CD4-positive, CD25-positive, alpha-beta regulatory T cell (primary cell): Measurements from ENCODE around the gene DUSP21. TPM values are rescaled to one million over a fixed set of nuclear protein-coding genes. Genes with fewer than 3 reads are reported as not detected.

Experiments
- ATAC-seq, 2 donors: fragments of 150-1000 bp; cut with Tn5 transposase; one replicate each; pipeline ENCODE4 v1.10.0; 2021; ENCODE audit warnings: low read depth in 2 of 2, moderate number of reproducible peaks in 2 of 2, moderate library complexity in 1 of 2
- DNase-seq, 3 donors: peaks; one replicate each; pipeline versions ENCODE4 v3.0.0 to v3.0.0-alpha.2; 2012 to 2022; ENCODE audit warnings: mixed read lengths in 1 of 3
- H3K27ac ChIP-seq: one replicate; pipeline ENCODE4 v1.7.0; 2013; ENCODE audit warnings: mild to moderate bottlenecking, low read length; ENCODE audit not compliant: insufficient read depth, poor library complexity, severe bottlenecking
- H3K27me3 ChIP-seq: one replicate; pipeline ENCODE4 v1.7.0; 2013; ENCODE audit warnings: low read length; ENCODE audit not compliant: control insufficient read depth, insufficient read depth
- H3K36me3 ChIP-seq: one replicate; pipeline ENCODE4 v1.7.0; 2013; ENCODE audit warnings: mild to moderate bottlenecking, low read length, moderate library complexity; ENCODE audit not compliant: control insufficient read depth, insufficient read depth
- H3K4me1 ChIP-seq: 2 replicates; pipeline ENCODE4 v1.7.0; 2013; ENCODE audit warnings: mild to moderate bottlenecking, low read length; ENCODE audit not compliant: insufficient read depth, control insufficient read depth, poor library complexity, severe bottlenecking
- H3K4me3 ChIP-seq: one replicate; pipeline ENCODE4 v1.7.0; 2013; ENCODE audit warnings: low read depth, mild to moderate bottlenecking, low read length, moderate library complexity
- H3K9me3 ChIP-seq, 2 experiments: 1 replicate in 1 of 2; 2 replicates in 1 of 2; pipeline ENCODE4 v1.7.0; 2013; ENCODE audit warnings: low read length in 2 of 2, mild to moderate bottlenecking in 1 of 2, moderate library complexity in 1 of 2; ENCODE audit not compliant: control insufficient read depth in 2 of 2
- H3K27ac Mint-ChIP-seq, 3 donors: one replicate each; pipeline ENCODE4 v1.8.0; 2020 to 2022; ENCODE audit warnings: mild to moderate bottlenecking in 3 of 3, mixed read lengths in 3 of 3, moderate library complexity in 2 of 3
- H3K27me3 Mint-ChIP-seq: one replicate; pipeline ENCODE4 v1.8.0; 2022; ENCODE audit warnings: mild to moderate bottlenecking, mixed read lengths
- H3K36me3 Mint-ChIP-seq: one replicate; pipeline ENCODE4 v1.8.0; 2020; ENCODE audit warnings: mixed read lengths
- H3K4me1 Mint-ChIP-seq, 4 donors: one replicate each; pipeline ENCODE4 v1.8.0; 2020 to 2022; ENCODE audit warnings: mixed read lengths in 4 of 4, mild to moderate bottlenecking in 1 of 4
- H3K4me3 Mint-ChIP-seq, 4 donors: one replicate each; pipeline ENCODE4 v1.8.0; 2020 to 2022; ENCODE audit warnings: mild to moderate bottlenecking in 4 of 4, mixed read lengths in 4 of 4, moderate library complexity in 3 of 4
- H3K9me3 Mint-ChIP-seq, 7 donors: one replicate each; pipeline ENCODE4 v1.8.0; 2020 to 2022; ENCODE audit warnings: mixed read lengths in 7 of 7, mild to moderate bottlenecking in 3 of 7, moderate library complexity in 2 of 7
- polyA plus RNA-seq, 4 donors: library from polyadenylated mRNA; unstranded; fragments of 300-500 nt; fragmentation: Illumina TruSeq; gene quantifications; one replicate each; pipeline ENCODE4 v1.2.3, GENCODE V29; 2021
- total RNA-seq: library from RNA; stranded (reverse); gene quantifications from one replicate; pipeline ENCODE4 v1.2.3, GENCODE V29; 2022

Gene DUSP21
- total and polyA plus RNA-seq, 5 donors from 2014 or later, result not detected

DNA sequence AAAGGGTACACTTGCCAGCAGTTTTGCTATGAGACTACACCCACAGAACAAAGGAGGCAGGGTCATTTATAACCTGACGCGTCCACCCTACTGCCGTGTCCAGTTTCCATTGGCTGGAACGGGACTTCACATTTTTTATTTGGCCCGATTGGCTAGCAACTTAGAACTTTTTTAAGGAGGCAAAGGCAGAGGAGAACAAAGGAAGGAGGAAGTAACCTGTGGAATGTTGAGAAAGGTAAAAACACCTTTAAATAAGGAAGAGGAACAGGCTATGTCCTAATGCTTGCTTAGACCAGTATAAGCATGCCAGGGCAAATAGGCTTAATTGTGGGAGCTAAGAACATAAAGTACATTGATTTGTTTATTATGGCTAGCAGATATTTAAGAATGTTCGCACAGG lies 47.8 kb downstream of the DUSP21 start:
- peaks cover 19% of the 10 kb centered on the region for H3K36me3 Mint-ChIP-seq
- Histone ChIP-seq H3K4me1 (peaks cover 25% of the 10 kb centered on the region), H3K4me3 (no peak overlapping the region), H3K9me3 (peaks cover 5% of the 10 kb centered on the region in 2 experiments), H3K36me3 (no peaks in the 10 kb centered on the region), H3K27me3 (no peaks in the 10 kb centered on the region), H3K27ac (no peak overlapping the region)
- peaks cover 17 to 71% (median 43%) of the 10 kb centered on the region in 4 donors for H3K4me1 Mint-ChIP-seq
- no peak for DNase-seq
- no peaks in the 10 kb centered on the region for H3K27me3 Mint-ChIP-seq
- ATAC-seq, result no peak
- H3K4me3 Mint-ChIP-seq, result peak overlapping the region in 2 of 4 donors; percentile 21 to 56
- H3K9me3 Mint-ChIP-seq, result peaks cover 0 to 9% (median 3%) of the 10 kb centered on the region in 7 donors
- H3K27ac Mint-ChIP-seq, result no peak overlapping the region

Other genes starting within 250 kb of the DUSP21 start
- 116 TPM for gene KDM6A, start 29.2 kb downstream of the DUSP21 start, total RNA-seq
- 10 to 100 TPM in 3 of 4 donors, 1 to 10 TPM in 1; 9.2 to 20.9 (median 19.1) TPM for gene KDM6A, start 29.2 kb downstream of the DUSP21 start, polyA plus RNA-seq